OCI-LY7 (cell line): Measurements from ENCODE around the gene BHLHE40. TPM values are rescaled to one million over a fixed set of nuclear protein-coding genes. Genes with fewer than 3 reads are reported as not detected.

Experiments
- BruUV-seq: library from RNA; stranded (reverse); fragments of 400-500 nt; replicated peaks from 2 replicates; lab custom pipeline; 2021; lab: Mats Ljungman, UMichigan
- CTCF ChIA-PET: fragments of 300-600 bp; sonication (Branson Sonifier 250); formaldehyde crosslinking; loops from one replicate; lab custom pipeline; 2022; ENCODE audit warnings: antibody characterized with exemption; ENCODE audit not compliant: unreplicated experiment; lab: Charles Lee
- POLR2A ChIA-PET: fragments of 300-600 bp; sonication (Branson Sonifier 250); formaldehyde crosslinking; loops from one replicate; lab custom pipeline; 2022; ENCODE audit warnings: antibody characterized with exemption; lab: Charles Lee
- DNase-seq: peaks from one replicate; pipeline ENCODE4 v3.0.0-alpha.2; 2015; ENCODE audit warnings: low spot score
- H2AFZ ChIP-seq: fragments of 200-600 bp; sonication (generic), shearing (Covaris generic); 2 replicates; pipeline ENCODE4 v1.6.1; 2014; ENCODE audit warnings: mild to moderate bottlenecking, antibody characterized with exemption, low read length, moderate library complexity
- H3K27ac ChIP-seq: fragments of 200-600 bp; sonication (generic); 2 replicates; pipeline ENCODE4 v1.5.1; 2014; ENCODE audit warnings: mixed run types, low read depth, mild to moderate bottlenecking, moderate library complexity, low read length, inconsistent platforms; ENCODE audit not compliant: poor library complexity, severe bottlenecking
- H3K36me3 ChIP-seq: fragments of 200-600 bp; sonication (generic); 2 replicates; pipeline ENCODE4 v1.6.1; 2014; ENCODE audit warnings: mild to moderate bottlenecking, antibody characterized with exemption, low read length, moderate library complexity, mixed read lengths; ENCODE audit not compliant: insufficient read depth
- H3K4me1 ChIP-seq: fragments of 200-600 bp; sonication (generic); 2 replicates; pipeline ENCODE4 v1.5.1; 2014; ENCODE audit warnings: mild to moderate bottlenecking, low read length; ENCODE audit not compliant: insufficient read depth, poor library complexity, severe bottlenecking
- H3K4me2 ChIP-seq: fragments of 200-600 bp; sonication (generic); 2 replicates; pipeline ENCODE4 v1.6.1; 2014; ENCODE audit warnings: mild to moderate bottlenecking, low read length
- H3K4me3 ChIP-seq: fragments of 200-600 bp; sonication (generic); 2 replicates; pipeline ENCODE4 v1.5.1; 2014; ENCODE audit warnings: mild to moderate bottlenecking, low read depth, low read length; ENCODE audit not compliant: poor library complexity, severe bottlenecking
- H3K79me2 ChIP-seq: fragments of 200-600 bp; sonication (generic); 2 replicates; pipeline ENCODE4 v1.6.1; 2016; ENCODE audit warnings: low read depth, mild to moderate bottlenecking, low read length, moderate library complexity, mixed read lengths; ENCODE audit not compliant: insufficient read depth
- H3K9me2 ChIP-seq: fragments of 200-600 bp; sonication (generic); 2 replicates; pipeline ENCODE4 v1.6.1; 2016; ENCODE audit warnings: mild to moderate bottlenecking, low read length, mixed read lengths; ENCODE audit not compliant: insufficient read depth
- H3K9me3 ChIP-seq: fragments of 200-600 bp; sonication (generic); 2 replicates; pipeline ENCODE4 v1.6.1; 2014; ENCODE audit warnings: mild to moderate bottlenecking, mixed run types, low read length, mixed read lengths
- H4K20me1 ChIP-seq: fragments of 200-600 bp; sonication (generic); 2 replicates; pipeline ENCODE4 v1.6.1; 2014; ENCODE audit warnings: mild to moderate bottlenecking, antibody characterized with exemption, low read length, moderate library complexity, mixed read lengths; ENCODE audit not compliant: insufficient read depth
- EZH2phosphoT487 ChIP-seq: fragments of 200-600 bp; sonication (generic); IDR thresholded peaks from 2 replicates; pipeline ENCODE4 v1.6.1; 2018; ENCODE audit warnings: low read depth, borderline replicate concordance, mild to moderate bottlenecking, mixed run types, antibody characterized with exemption, low read length, moderate library complexity, mixed read lengths
- intact Hi-C: fragments of 100-400 bp; cut with micrococcal nuclease; formaldehyde crosslinking; loops from one replicate; pipeline ENCODE4 v1.10.0; 2022; ENCODE audit not compliant: unreplicated experiment
- total RNA-seq, 2 experiments: library from RNA; depleted of rRNA in 1 of 2; stranded (reverse); fragments of >200 nt in 1 of 2; shearing (Covaris generic) in 1 of 2; gene quantifications; 2 replicates each; pipeline ENCODE4 v1.2.3, GENCODE V29; 2014 to 2022
- TF ChIP-seq, protein P1 (sequence below): fragments of 200-600 bp; sonication (generic); conservative IDR thresholded peaks from 2 replicates; pipeline ENCODE4 v1.5.1; 2014; ENCODE audit warnings: mild to moderate bottlenecking, antibody characterized with exemption, low read length, moderate library complexity, mixed read lengths

The BHLHE40 gene
- total RNA-seq, 2 experiments from 2014 or later = 0.11 to 0.35 TPM

DNA sequence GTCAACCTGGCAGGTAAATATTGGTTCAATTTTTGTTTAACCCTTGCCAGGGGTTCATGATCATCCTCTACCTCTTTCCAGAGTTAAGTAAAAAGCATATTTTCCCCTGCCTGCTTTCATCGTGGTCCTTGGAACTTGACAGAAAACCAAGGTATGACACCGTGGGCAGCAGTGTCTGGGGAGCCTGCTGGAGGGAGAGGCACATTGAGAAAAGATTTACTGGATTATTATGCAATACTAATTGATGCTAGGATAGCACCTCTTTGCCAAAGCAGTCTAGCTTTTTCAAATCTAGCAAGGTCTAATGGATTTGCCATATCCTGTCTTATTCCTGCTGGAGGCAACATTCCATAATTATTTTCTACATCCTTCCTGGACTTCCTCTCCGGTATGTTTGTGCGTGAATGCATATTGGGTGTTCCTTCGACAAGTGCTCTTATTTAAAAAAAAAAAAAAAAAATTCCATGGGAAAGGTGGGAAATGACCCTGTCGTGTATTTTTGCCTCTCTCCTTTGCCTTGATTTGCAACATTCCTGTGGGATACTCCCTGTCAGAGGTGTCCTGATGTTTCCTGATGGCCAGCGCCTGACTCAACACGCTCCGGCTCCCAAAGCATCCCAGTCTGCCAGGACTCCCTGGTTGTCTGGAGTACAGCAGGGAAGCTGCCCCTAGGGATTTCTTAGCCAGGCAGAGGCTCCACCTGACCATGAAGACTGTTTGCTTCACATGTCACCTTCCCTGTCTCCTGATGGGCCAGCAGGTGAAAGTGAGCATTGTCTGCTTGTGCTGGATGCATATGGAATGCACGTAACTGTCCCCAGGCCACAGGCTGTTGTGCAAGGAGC lies 6.3 kb downstream of the BHLHE40 start:
- H3K36me3 ChIP-seq = no peaks in the 10 kb centered on the region
- H3K9me2 ChIP-seq = no peaks in the 10 kb centered on the region
- intact Hi-C loops = loop anchor here (2.0 kb wide), 1 partner anchor 25 kb away; no protein-coding TSS in a partner anchor
- no peaks in the 10 kb centered on the region for H3K9me3 ChIP-seq
- H2AFZ ChIP-seq = no peak overlapping the region
- no peaks in the 10 kb centered on the region for H4K20me1 ChIP-seq
- DNase-seq = no peak
- TF ChIP-seq, protein P1, sequence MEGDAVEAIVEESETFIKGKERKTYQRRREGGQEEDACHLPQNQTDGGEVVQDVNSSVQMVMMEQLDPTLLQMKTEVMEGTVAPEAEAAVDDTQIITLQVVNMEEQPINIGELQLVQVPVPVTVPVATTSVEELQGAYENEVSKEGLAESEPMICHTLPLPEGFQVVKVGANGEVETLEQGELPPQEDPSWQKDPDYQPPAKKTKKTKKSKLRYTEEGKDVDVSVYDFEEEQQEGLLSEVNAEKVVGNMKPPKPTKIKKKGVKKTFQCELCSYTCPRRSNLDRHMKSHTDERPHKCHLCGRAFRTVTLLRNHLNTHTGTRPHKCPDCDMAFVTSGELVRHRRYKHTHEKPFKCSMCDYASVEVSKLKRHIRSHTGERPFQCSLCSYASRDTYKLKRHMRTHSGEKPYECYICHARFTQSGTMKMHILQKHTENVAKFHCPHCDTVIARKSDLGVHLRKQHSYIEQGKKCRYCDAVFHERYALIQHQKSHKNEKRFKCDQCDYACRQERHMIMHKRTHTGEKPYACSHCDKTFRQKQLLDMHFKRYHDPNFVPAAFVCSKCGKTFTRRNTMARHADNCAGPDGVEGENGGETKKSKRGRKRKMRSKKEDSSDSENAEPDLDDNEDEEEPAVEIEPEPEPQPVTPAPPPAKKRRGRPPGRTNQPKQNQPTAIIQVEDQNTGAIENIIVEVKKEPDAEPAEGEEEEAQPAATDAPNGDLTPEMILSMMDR = no peak
- TF ChIP-seq EZH2phosphoT487 = no peak
- no peaks in the 10 kb centered on the region for H3K79me2 ChIP-seq
- peaks cover 11% of the 10 kb centered on the region for H3K4me1 ChIP-seq
- H3K4me2 ChIP-seq = no peak overlapping the region
- POLR2A ChIA-PET = interaction anchor here (0.7 to 2.0 kb wide), 3 partner anchors 9 to 481 kb away, joined by 3 to 7 read pairs (median 3); no protein-coding TSS in a partner anchor
- CTCF ChIA-PET = interaction anchor here (1.2 kb wide), 1 partner anchor 11 kb away, joined by 4 read pairs; no protein-coding TSS in a partner anchor
- no peak overlapping the region for H3K4me3 ChIP-seq
- no TSS peak for BruUV-seq
- no peak overlapping the region for H3K27ac ChIP-seq

DNA sequence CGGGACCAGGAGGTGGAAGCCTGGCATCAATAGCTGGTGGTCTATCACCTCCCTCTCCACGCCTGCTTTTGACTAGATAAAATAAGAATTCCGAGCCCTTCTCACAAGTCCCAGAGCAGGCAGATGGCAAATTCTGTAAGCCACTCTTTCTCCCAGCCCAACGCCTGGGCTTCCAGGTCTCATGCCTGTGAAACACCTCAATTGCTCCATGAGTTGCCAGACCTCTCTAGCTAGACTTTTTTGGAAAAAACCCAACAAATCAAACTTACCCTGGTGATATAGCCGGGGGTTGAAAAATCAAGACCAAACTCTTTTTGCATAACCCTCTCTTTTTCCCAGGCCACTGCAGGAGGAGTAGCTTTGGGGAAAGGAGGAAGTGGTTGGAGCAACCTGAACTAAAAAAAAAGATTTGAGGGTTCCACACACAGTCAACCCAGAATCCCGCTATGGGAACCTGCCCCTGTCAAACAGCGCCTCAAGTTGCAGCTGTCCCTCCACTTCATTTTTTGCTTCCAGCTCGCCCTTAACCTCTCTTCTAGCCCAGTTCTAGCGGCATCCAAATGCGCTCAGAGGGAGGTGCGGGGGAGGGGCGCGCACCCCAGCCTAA lies 7.0 kb downstream of the BHLHE40 start:
- H2AFZ ChIP-seq = no peak overlapping the region
- POLR2A ChIA-PET = interaction anchor here (0.7 to 1.0 kb wide), 2 partner anchors 230 to 482 kb away, joined by 3 read pairs; no protein-coding TSS in a partner anchor

More for the DNA sequence above, 7.0 kb downstream of the BHLHE40 start:
- no peak for TF ChIP-seq EZH2phosphoT487
- TF ChIP-seq, protein P1 = no peak
- H3K79me2 ChIP-seq = no peaks in the 10 kb centered on the region
- intact Hi-C loops = no loop called here
- no peaks in the 10 kb centered on the region for H3K36me3 ChIP-seq
- peak overlapping the region; percentile 54; the same call in 1 of the 2 replicates for H3K4me2 ChIP-seq
- H3K27ac ChIP-seq = no peak overlapping the region
- no peaks in the 10 kb centered on the region for H3K9me3 ChIP-seq
- peaks cover 11% of the 10 kb centered on the region for H3K4me1 ChIP-seq
- H4K20me1 ChIP-seq = no peaks in the 10 kb centered on the region
- DNase-seq = no peak
- H3K4me3 ChIP-seq = peak overlapping the region; percentile 10
- CTCF ChIA-PET = interaction anchor here (1.2 kb wide), 1 partner anchor 11 kb away, joined by 4 read pairs; no protein-coding TSS in a partner anchor
- BruUV-seq = no TSS peak
- H3K9me2 ChIP-seq = no peaks in the 10 kb centered on the region
